HepG2 (cell line): ENCODE data around the gene TNPO3. TPM values are rescaled to one million over a fixed set of nuclear protein-coding genes. Genes with fewer than 3 reads are reported as not detected.

Experiments
- ATAC-seq: fragments of 200-7000 bp; cut with Tn5 transposase; 3 replicates; pipeline ENCODE4 v1.9.1; 2020; ENCODE audit warnings: mild to moderate bottlenecking, moderate library complexity
- BruUV-seq: library from RNA; stranded (reverse); fragments of 400-500 nt; replicated peaks from 2 replicates; lab custom pipeline; 2021; lab: Mats Ljungman, UMichigan
- CTCF ChIA-PET: fragments of 300-600 bp; formaldehyde crosslinking; extraction: SDS; loops from one replicate; lab custom pipeline; 2021; ENCODE audit warnings: low total read pairs, inconsistent platforms, low intra/inter-chr PET ratio; lab: Yijun Ruan, JAX
- POLR2A ChIA-PET: fragments of 350-600 bp; sonication (Branson Sonifier 250); formaldehyde crosslinking; loops from one replicate; lab custom pipeline; 2020; ENCODE audit warnings: antibody characterized with exemption, inconsistent platforms; lab: Yijun Ruan, JAX
- DNase-seq: peaks from one replicate; pipeline ENCODE4 v3.0.0-alpha.2; 2015; ENCODE audit warnings: low spot score
- FAIRE-seq: peaks from 3 replicates; lab custom pipeline; 2011; peaks lifted over from hg19 to GRCh38; lab: Jason Lieb, UNC
- H2AFZ ChIP-seq: one replicate; pipeline ENCODE4 v1.6.1; 2011; ENCODE audit warnings: low read length, inconsistent platforms
- H3K27ac ChIP-seq: fragments of 300-600 bp; 3 replicates; pipeline ENCODE4 v1.8.0; 2011; ENCODE audit warnings: mixed run types, mild to moderate bottlenecking, mixed read lengths, low read length, inconsistent platforms; ENCODE audit not compliant: insufficient read depth; ENCODE audit errors: extremely low read length
- H3K27me3 ChIP-seq, 2 experiments: fragments of 200-600 bp in 1 of 2; 2 replicates in 1 of 2; 3 replicates in 1 of 2; pipeline versions ENCODE4 v1.6.0 to v1.8.0; 2011; ENCODE audit warnings: low read length in 2 of 2, mild to moderate bottlenecking in 2 of 2, moderate library complexity in 2 of 2, inconsistent platforms in 1 of 2; ENCODE audit not compliant: insufficient read depth in 2 of 2, control insufficient read depth in 1 of 2
- H3K36me3 ChIP-seq, 2 experiments: fragments of 200-600 bp in 1 of 2; replicated peaks in 1 of 2; 2 replicates in 1 of 2; 3 replicates in 1 of 2; pipeline versions ENCODE4 v1.5.1 to v1.8.0; 2011; ENCODE audit warnings: low read length in 2 of 2, inconsistent platforms in 1 of 2; ENCODE audit not compliant: insufficient read depth in 2 of 2, control insufficient read depth in 1 of 2
- H3K4me1 ChIP-seq: 2 replicates; pipeline ENCODE4 v1.5.1; 2012; ENCODE audit warnings: low read length, inconsistent platforms; ENCODE audit not compliant: insufficient read depth
- H3K4me2 ChIP-seq: 2 replicates; pipeline ENCODE4 v1.6.0; 2011; ENCODE audit warnings: low read depth, low read length, inconsistent platforms
- H3K4me3 ChIP-seq, 3 experiments: fragments of 200-600 bp in 1 of 3; sonication (generic), shearing (Covaris generic) in 1 of 3; replicated peaks in 1 of 3; 2 replicates each; pipeline ENCODE4 v1.5.1; 2011 to 2016; ENCODE audit warnings: low read length in 3 of 3, inconsistent platforms in 2 of 3, low read depth in 2 of 3, mild to moderate bottlenecking in 2 of 3, control low read depth in 1 of 3, mixed read lengths in 1 of 3; ENCODE audit not compliant: insufficient read depth in 1 of 3
- H3K79me2 ChIP-seq: one replicate; pipeline ENCODE4 v1.6.1; 2011; ENCODE audit warnings: low read length, inconsistent platforms; ENCODE audit not compliant: insufficient read depth
- H3K9ac ChIP-seq: 2 replicates; pipeline ENCODE4 v1.6.0; 2011; ENCODE audit warnings: mild to moderate bottlenecking, low read depth, low read length, inconsistent platforms; ENCODE audit not compliant: insufficient read depth
- H3K9me3 ChIP-seq: 2 replicates; pipeline ENCODE4 v1.5.1; 2012; ENCODE audit warnings: mild to moderate bottlenecking, low read length
- H4K20me1 ChIP-seq: 2 replicates; pipeline ENCODE4 v1.6.0; 2011; ENCODE audit warnings: inconsistent platforms, mild to moderate bottlenecking, low read length, moderate library complexity; ENCODE audit not compliant: insufficient read depth
- CEBPB ChIP-seq: IDR thresholded peaks from 2 replicates; pipeline ENCODE4 v1.6.1; 2011; ENCODE audit warnings: low read depth, low read length, improper control_type of control experiment, borderline replicate concordance
- FOXA3 ChIP-seq: IDR thresholded peaks from 2 replicates; pipeline ENCODE4 v1.6.1; 2016; ENCODE audit warnings: missing genetic modification reagents, missing compliant biosample characterization
- HOXA9 ChIP-seq: sonication (generic); formaldehyde crosslinking; IDR thresholded peaks from 2 replicates; pipeline ENCODE4 v1.8.1; 2022; ENCODE audit warnings: missing genetic modification reagents, mild to moderate bottlenecking, moderate library complexity, borderline replicate concordance
- IRX3 ChIP-seq: sonication (generic); formaldehyde crosslinking; IDR thresholded peaks from 2 replicates; pipeline ENCODE4 v1.8.1; 2023; ENCODE audit warnings: mild to moderate bottlenecking, low read depth, missing genetic modification reagents, borderline replicate concordance
- MAFF ChIP-seq: IDR thresholded peaks from 2 replicates; pipeline ENCODE4 v1.6.1; 2011; ENCODE audit warnings: low read depth, low read length, improper control_type of control experiment
- NR2F6 ChIP-seq, 2 experiments: IDR thresholded peaks; 2 replicates each; pipeline ENCODE4 v1.6.1; 2016; ENCODE audit warnings: antibody characterized with exemption in 1 of 2, mild to moderate bottlenecking in 1 of 2
- RFXANK ChIP-seq: IDR thresholded peaks from 2 replicates; pipeline ENCODE4 v1.6.1; 2016
- SNAPC2 ChIP-seq: sonication (generic); formaldehyde crosslinking; IDR thresholded peaks from 2 replicates; pipeline ENCODE4 v1.8.1; 2022; ENCODE audit warnings: mild to moderate bottlenecking, missing genetic modification reagents
- THYN1 ChIP-seq: sonication (generic); formaldehyde crosslinking; IDR thresholded peaks from 2 replicates; pipeline ENCODE4 v1.8.1; 2023; ENCODE audit warnings: low read depth, mild to moderate bottlenecking, moderate library complexity, missing genetic modification reagents, borderline replicate concordance
- YY1 ChIP-seq: IDR thresholded peaks from 2 replicates; pipeline ENCODE4 v1.6.1; 2011; ENCODE audit warnings: low read length, low read depth, moderate library complexity, mild to moderate bottlenecking; ENCODE audit not compliant: insufficient read depth, insufficient replicate concordance
- ZFP36L2 ChIP-seq: sonication (generic); formaldehyde crosslinking; IDR thresholded peaks from 2 replicates; pipeline ENCODE4 v1.4.0; 2020; ENCODE audit warnings: missing genetic modification reagents
- ZNF224 ChIP-seq: sonication (generic); formaldehyde crosslinking; IDR thresholded peaks from 2 replicates; pipeline ENCODE4 v1.5.0; 2020; ENCODE audit warnings: mild to moderate bottlenecking, missing genetic modification reagents
- ZNF235 ChIP-seq: sonication (generic); formaldehyde crosslinking; IDR thresholded peaks from 2 replicates; pipeline ENCODE4 v1.8.1; 2023; ENCODE audit warnings: mild to moderate bottlenecking, missing genetic modification reagents, borderline replicate concordance
- ZNF431 ChIP-seq: sonication (generic); formaldehyde crosslinking; IDR thresholded peaks from 2 replicates; pipeline ENCODE4 v1.9.0; 2022; ENCODE audit warnings: missing genetic modification reagents, low read depth, mild to moderate bottlenecking, borderline replicate concordance
- ZNF44 ChIP-seq: sonication (generic); formaldehyde crosslinking; IDR thresholded peaks from 2 replicates; pipeline ENCODE4 v1.5.1; 2020; ENCODE audit warnings: mild to moderate bottlenecking, missing genetic modification reagents
- ZNF484 ChIP-seq: sonication (generic); formaldehyde crosslinking; IDR thresholded peaks from 2 replicates; pipeline ENCODE4 v1.5.1; 2020; ENCODE audit warnings: mild to moderate bottlenecking, low read depth, missing genetic modification reagents, borderline replicate concordance
- WGBS: methylation state at CpG from one replicate; pipeline ENCODE4 v1.1.6; 2017; ENCODE audit warnings: low lambda C conversion rate; 5-methylcytosine and 5-hydroxymethylcytosine counted together
- in situ Hi-C: cut with HindIII; loops from 2 replicates; pipeline ENCODE4 v1.10.0; 2017; ENCODE audit warnings: low pct_unique_long_range_greater_than_20kb; ENCODE audit not compliant: extremely low pct_ligation_motif_present
- intact Hi-C: fragments of 100-400 bp; cut with micrococcal nuclease; formaldehyde crosslinking; loops from one replicate; pipeline ENCODE4 v1.10.0; 2022; ENCODE audit not compliant: unreplicated experiment
- polyA plus RNA-seq, 8 experiments: library from polyadenylated mRNA; depleted of rRNA in 3 of 8; stranded (reverse) in 7 of 8; unstranded in 1 of 8; fragments of >200 nt; fragmentation: Illumina TruSeq in 4 of 8; extraction: Trizol in 4 of 8; gene quantifications; 2 replicates each; pipeline versions ENCODE4 v1.2.1 to v1.2.3, GENCODE V29; 2011 to 2016; ENCODE audit warnings: low read depth in 4 of 8, missing spikeins in 1 of 8, mixed read lengths in 1 of 8; ENCODE audit not compliant: insufficient read depth in 1 of 8
- total RNA-seq, 5 experiments: library from RNA; depleted of rRNA; stranded (reverse); fragments of >200 nt; fragmentation: Illumina TruSeq; extraction: Trizol; gene quantifications; 2 replicates each; pipeline ENCODE4 v1.2.3, GENCODE V29; 2016; ENCODE audit warnings: low read depth in 1 of 5

TNPO3 gene
- total and polyA plus RNA-seq, 2 of the 13 experiments (the other 11 are each of a cell fraction or from before 2014, with no cell fraction given): 23.8 to 44.6 TPM

- ChIA-PET CTCF (no interaction called here), POLR2A (no interaction called here)
- Histone ChIP-seq H3K27me3 (no peaks in the 10 kb centered on the region), H2AFZ (no peak overlapping the region), H3K36me3 (peaks cover 4 to 47% of the 10 kb centered on the region in 2 experiments; a peak in 3 of 5 replicates), H3K4me2 (no peak overlapping the region), H3K4me1 (peaks cover 9% of the 10 kb centered on the region), H3K27ac (no peak overlapping the region), H3K9ac (no peak overlapping the region), H3K9me3 (no peaks in the 10 kb centered on the region), H3K79me2 (peaks cover 31% of the 10 kb centered on the region), H3K4me3 (no peak overlapping the region), H4K20me1 (no peaks in the 10 kb centered on the region)
- DNase-seq (no peak), ATAC-seq (no peak), FAIRE-seq (no peak)
- WGBS: 81% methylated on average over 2 of the region's 2 CpGs
- no TSS peak for BruUV-seq
- no peak for TF ChIP-seq ZFP36L2 (CRISPR knock-in tag)
- TF ChIP-seq FOXA3 (CRISPR knock-in tag): no peak
- TF ChIP-seq ZNF44: no peak
- TF ChIP-seq IRX3 (CRISPR knock-in tag): no peak
- TF ChIP-seq SNAPC2: no peak
- no peak for TF ChIP-seq HOXA9 (CRISPR knock-in tag)
- in situ Hi-C loops: no loop called here
- intact Hi-C loops: no loop called here
Observed at GRCh38 chr7:129017264-129017663, 37.6 kb downstream of the TNPO3 start.

GRCh38 chr7:129014501-129015101, 40.3 kb downstream of the TNPO3 start:
- no TSS peak for BruUV-seq
- H3K9me3 ChIP-seq: no peaks in the 10 kb centered on the region
- CTCF ChIA-PET: no interaction called here
- H2AFZ ChIP-seq: no peak overlapping the region
- H4K20me1 ChIP-seq: no peaks in the 10 kb centered on the region
- H3K4me1 ChIP-seq: peaks cover 9% of the 10 kb centered on the region
- no peak for DNase-seq
- no peak overlapping the region for H3K4me3 ChIP-seq
- intact Hi-C loops: no loop called here
- no peaks in the 10 kb centered on the region for H3K27me3 ChIP-seq
- FAIRE-seq: no peak
- peaks cover 4 to 59% of the 10 kb centered on the region in 2 experiments; a peak in 3 of 5 replicates for H3K36me3 ChIP-seq
- in situ Hi-C loops: no loop called here
- no peak overlapping the region for H3K4me2 ChIP-seq
- POLR2A ChIA-PET: no interaction called here
- peaks cover 12% of the 10 kb centered on the region for H3K79me2 ChIP-seq
- no peak overlapping the region for H3K27ac ChIP-seq
- no peak for ATAC-seq
- WGBS: 97% methylated on average over 6 of the region's 6 CpGs
- H3K9ac ChIP-seq: no peak overlapping the region
- 0 out of 2 replicates have a peak, but pooled peaks have one; percentile 19 for TF ChIP-seq MAFF
- TF ChIP-seq CEBPB: peak; percentile 77
- TF ChIP-seq ZNF235: no peak
- TF ChIP-seq ZNF224 (CRISPR knock-in tag): no peak
- no peak for TF ChIP-seq ZNF484 (CRISPR knock-in tag)
- TF ChIP-seq ZNF431 (CRISPR knock-in tag): no peak
- no peak for TF ChIP-seq RFXANK (CRISPR knock-in tag)
- no peak for TF ChIP-seq NR2F6 (IDR thresholded peaks at IDR 0.05)
- no peak for TF ChIP-seq NR2F6 (CRISPR knock-in tag; IDR thresholded peaks at IDR 0.05)
- no peak for TF ChIP-seq YY1
- TF ChIP-seq THYN1 (CRISPR knock-in tag): no peak
